PC-9 (cell line): Measurements from ENCODE around the gene AK9. TPM values are rescaled to one million over a fixed set of nuclear protein-coding genes. Genes with fewer than 3 reads are reported as not detected.

Experiments used
- BruUV-seq: library from RNA; stranded (reverse); fragments of 400-500 nt; replicated peaks from 2 replicates; lab custom pipeline; 2021; lab: Mats Ljungman, UMichigan
- CTCF ChIA-PET: fragments of 300-600 bp; sonication (Branson Sonifier 250); formaldehyde crosslinking; loops from one replicate; lab custom pipeline; 2022; ENCODE audit warnings: antibody characterized with exemption; lab: Charles Lee
- POLR2A ChIA-PET: fragments of 300-600 bp; sonication (Branson Sonifier 250); formaldehyde crosslinking; loops from one replicate; lab custom pipeline; 2022; ENCODE audit warnings: antibody characterized with exemption; ENCODE audit not compliant: unreplicated experiment; lab: Charles Lee
- DNase-seq, 2 experiments: peaks; one replicate each; pipeline versions ENCODE4 v3.0.0 to v3.0.0-alpha.2; 2015 to 2022; ENCODE audit warnings: mixed read lengths in 1 of 2
- H2AFZ ChIP-seq: fragments of 200-600 bp; sonication (generic); 2 replicates; pipeline ENCODE4 v1.8.1; 2017; ENCODE audit warnings: antibody characterized with exemption
- H3F3A ChIP-seq: fragments of 200-600 bp; sonication (generic); 2 replicates; pipeline ENCODE4 v1.8.1; 2017; ENCODE audit warnings: antibody characterized with exemption, mild to moderate bottlenecking, low read depth; ENCODE audit not compliant: insufficient read depth
- H3K27ac ChIP-seq: fragments of 200-600 bp; sonication (generic); 2 replicates; pipeline ENCODE4 v1.6.1; 2016; ENCODE audit warnings: mixed run types
- H3K27me3 ChIP-seq: fragments of 200-600 bp; sonication (generic); 2 replicates; pipeline ENCODE4 v1.6.1; 2016; ENCODE audit warnings: low read depth, mixed run types; ENCODE audit not compliant: insufficient read depth
- H3K36me3 ChIP-seq: fragments of 200-600 bp; sonication (generic); 2 replicates; pipeline ENCODE4 v1.6.1; 2016; ENCODE audit warnings: low read depth, mixed run types
- H3K4me1 ChIP-seq: fragments of 200-600 bp; sonication (generic); replicated peaks from 2 replicates; pipeline ENCODE4 v1.6.1; 2016; ENCODE audit warnings: mixed run types; ENCODE audit not compliant: insufficient read depth
- H3K4me2 ChIP-seq: fragments of 200-600 bp; sonication (generic); 2 replicates; pipeline ENCODE4 v1.6.1; 2017; ENCODE audit warnings: mixed run types
- H3K4me3 ChIP-seq: fragments of 200-600 bp; sonication (generic); 2 replicates; pipeline ENCODE4 v1.6.1; 2016; ENCODE audit warnings: mixed run types
- H3K79me2 ChIP-seq: fragments of 200-600 bp; sonication (generic); 2 replicates; pipeline ENCODE4 v1.6.1; 2017; ENCODE audit warnings: low read depth, mixed run types
- H3K9me2 ChIP-seq: fragments of 200-600 bp; sonication (generic); 2 replicates; pipeline ENCODE4 v1.8.1; 2017; ENCODE audit warnings: mild to moderate bottlenecking; ENCODE audit not compliant: insufficient read depth
- H3K9me3 ChIP-seq: fragments of 200-600 bp; sonication (generic); 2 replicates; pipeline ENCODE4 v1.8.1; 2016; ENCODE audit warnings: low read depth; ENCODE audit not compliant: insufficient read depth
- H4K20me1 ChIP-seq: fragments of 200-600 bp; sonication (generic); 2 replicates; pipeline ENCODE4 v1.8.1; 2017; ENCODE audit not compliant: insufficient read depth
- EZH2 ChIP-seq: fragments of 200-600 bp; sonication (generic); IDR thresholded peaks from 2 replicates; pipeline ENCODE4 v1.8.0; 2017; ENCODE audit warnings: antibody characterized with exemption, low read depth
- intact Hi-C: fragments of 100-400 bp; cut with micrococcal nuclease; formaldehyde crosslinking; loops from one replicate; pipeline ENCODE4 v1.10.0; 2022; ENCODE audit not compliant: unreplicated experiment
- total RNA-seq: library from RNA; stranded (reverse); gene quantifications from 2 replicates; pipeline ENCODE4 v1.2.3, GENCODE V29; 2021
- TF ChIP-seq, protein P1 (sequence below): fragments of 200-600 bp; sonication (generic); conservative IDR thresholded peaks from 2 replicates; pipeline ENCODE4 v1.6.1; 2017; ENCODE audit warnings: mixed run types, antibody characterized with exemption, mild to moderate bottlenecking, moderate library complexity

The AK9 gene
- total RNA-seq, 1 experiment from 2014 or later, result 7.4 TPM

GRCh38 chr6:109491207-109491938 is 199.6 kb downstream of the AK9 start:
- peaks cover 18% of the 10 kb centered on the region; the same call in 1 of the 2 replicates for H3F3A ChIP-seq
- H3K4me3 ChIP-seq, result no peak overlapping the region
- H3K27me3 ChIP-seq, result no peaks in the 10 kb centered on the region
- H3K79me2 ChIP-seq, result no peaks in the 10 kb centered on the region
- no peaks in the 10 kb centered on the region for H3K9me3 ChIP-seq
- peak in 1 of 2 experiments; percentile 52 for DNase-seq
- ChIA-PET POLR2A (interaction anchor here (0.6 kb wide), 1 partner anchor 698 kb away, joined by 5 read pairs; no protein-coding TSS in a partner anchor), CTCF (no interaction called here)
- 0 out of 2 replicates have a peak overlapping the region, but pooled peaks have one; percentile 7 for H3K4me2 ChIP-seq
- intact Hi-C loops, result no loop called here
- TF ChIP-seq, protein P1, sequence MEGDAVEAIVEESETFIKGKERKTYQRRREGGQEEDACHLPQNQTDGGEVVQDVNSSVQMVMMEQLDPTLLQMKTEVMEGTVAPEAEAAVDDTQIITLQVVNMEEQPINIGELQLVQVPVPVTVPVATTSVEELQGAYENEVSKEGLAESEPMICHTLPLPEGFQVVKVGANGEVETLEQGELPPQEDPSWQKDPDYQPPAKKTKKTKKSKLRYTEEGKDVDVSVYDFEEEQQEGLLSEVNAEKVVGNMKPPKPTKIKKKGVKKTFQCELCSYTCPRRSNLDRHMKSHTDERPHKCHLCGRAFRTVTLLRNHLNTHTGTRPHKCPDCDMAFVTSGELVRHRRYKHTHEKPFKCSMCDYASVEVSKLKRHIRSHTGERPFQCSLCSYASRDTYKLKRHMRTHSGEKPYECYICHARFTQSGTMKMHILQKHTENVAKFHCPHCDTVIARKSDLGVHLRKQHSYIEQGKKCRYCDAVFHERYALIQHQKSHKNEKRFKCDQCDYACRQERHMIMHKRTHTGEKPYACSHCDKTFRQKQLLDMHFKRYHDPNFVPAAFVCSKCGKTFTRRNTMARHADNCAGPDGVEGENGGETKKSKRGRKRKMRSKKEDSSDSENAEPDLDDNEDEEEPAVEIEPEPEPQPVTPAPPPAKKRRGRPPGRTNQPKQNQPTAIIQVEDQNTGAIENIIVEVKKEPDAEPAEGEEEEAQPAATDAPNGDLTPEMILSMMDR, result no peak
- no peak for TF ChIP-seq EZH2
- H3K4me1 ChIP-seq, result peaks cover 18% of the 10 kb centered on the region
- no peaks in the 10 kb centered on the region for H3K36me3 ChIP-seq
- H2AFZ ChIP-seq, result no peak overlapping the region
- H3K9me2 ChIP-seq, result no peaks in the 10 kb centered on the region
- no peak overlapping the region for H3K27ac ChIP-seq
- BruUV-seq, result no TSS peak
- no peaks in the 10 kb centered on the region for H4K20me1 ChIP-seq

GRCh38 chr6:109490713-109491112 is 200.3 kb downstream of the AK9 start:
- Histone ChIP-seq H3K9me2 (no peaks in the 10 kb centered on the region), H3F3A (peaks cover 22% of the 10 kb centered on the region; the same call in 1 of the 2 replicates), H3K79me2 (no peaks in the 10 kb centered on the region), H2AFZ (no peak overlapping the region), H3K36me3 (no peaks in the 10 kb centered on the region), H3K4me2 (no peak overlapping the region), H3K4me1 (peaks cover 24% of the 10 kb centered on the region), H3K27ac (no peak overlapping the region), H3K9me3 (no peaks in the 10 kb centered on the region), H4K20me1 (no peaks in the 10 kb centered on the region), H3K4me3 (no peak overlapping the region), H3K27me3 (no peaks in the 10 kb centered on the region)
- no peak for DNase-seq
- intact Hi-C loops, result no loop called here
- ChIA-PET CTCF (no interaction called here), POLR2A (no interaction called here)
- no TSS peak for BruUV-seq
- no peak for TF ChIP-seq EZH2
- TF ChIP-seq, protein P1, result no peak

DNA sequence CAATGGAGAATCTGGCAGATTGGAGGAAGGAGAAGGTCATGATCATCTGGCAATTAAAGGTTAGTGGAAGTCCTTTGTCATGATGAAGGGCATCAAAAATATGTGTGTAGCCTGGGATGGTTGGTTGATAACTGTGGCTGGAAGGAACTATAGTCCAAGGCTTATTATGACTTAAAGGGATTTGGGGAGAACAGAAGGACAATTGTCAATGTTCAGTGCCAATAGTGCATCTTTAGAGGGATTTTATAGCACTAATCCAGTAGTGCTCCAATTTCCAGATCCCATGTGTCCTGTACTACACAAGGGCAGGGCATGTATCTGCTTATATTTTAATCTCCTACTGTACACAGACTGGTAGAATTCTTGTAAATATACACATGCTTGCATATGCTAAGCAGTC is 203.0 kb downstream of the AK9 start:
- H3K4me1 ChIP-seq, result peaks cover 31% of the 10 kb centered on the region
- H2AFZ ChIP-seq, result no peak overlapping the region
- peaks cover 31% of the 10 kb centered on the region; the same call in 1 of the 2 replicates for H3F3A ChIP-seq
- no TSS peak for BruUV-seq
- no peak overlapping the region for H3K27ac ChIP-seq
- no peak overlapping the region for H3K4me3 ChIP-seq
- H3K36me3 ChIP-seq, result no peaks in the 10 kb centered on the region
- POLR2A ChIA-PET, result no interaction called here
- H3K9me3 ChIP-seq, result no peaks in the 10 kb centered on the region
- TF ChIP-seq, protein P1, result no peak
- no peak for TF ChIP-seq EZH2
- H4K20me1 ChIP-seq, result no peaks in the 10 kb centered on the region
- H3K9me2 ChIP-seq, result no peaks in the 10 kb centered on the region
- intact Hi-C loops, result loop anchor here (10.0 kb wide), 1 partner anchor 393 kb away; the partner anchor contains the start of genes CEP57L1 and SESN1
- CTCF ChIA-PET, result no interaction called here
- H3K79me2 ChIP-seq, result no peaks in the 10 kb centered on the region
- H3K27me3 ChIP-seq, result no peaks in the 10 kb centered on the region
- H3K4me2 ChIP-seq, result no peak overlapping the region
- no peak for DNase-seq
